ENCODE measurements around the gene GCDH.

Gene GCDH

GRCh38 chr19:12907166-12907565 is 16.2 kb downstream of the GCDH start:
- no peak for TF ChIP-seq SIN3A (IDR thresholded peaks at IDR 0.05; ENCODE audit: borderline replicate concordance, insufficient read depth, low read length)
- TF ChIP-seq FOXP2 (optimal IDR thresholded peaks at IDR 0.05; ENCODE audit: borderline replicate concordance, extremely low read depth, extremely low read length, insufficient read depth), result no peak
- no peak for TF ChIP-seq TAF1 (IDR thresholded peaks at IDR 0.05; ENCODE audit: borderline replicate concordance, insufficient read depth, low read length)
- TF ChIP-seq REST (IDR thresholded peaks at IDR 0.05; ENCODE audit: insufficient read depth in 1 of 2, low read depth in 2 of 2, low read length in 2 of 2), result no peak
- no peak for TF ChIP-seq POLR2AphosphoS5 (IDR thresholded peaks at IDR 0.05; ENCODE audit: low read depth, low read length)

- TF ChIP-seq POLR2AphosphoS5 (IDR thresholded peaks at IDR 0.05; ENCODE audit: low read depth, low read length) (no peak), REST (IDR thresholded peaks at IDR 0.05; ENCODE audit: insufficient read depth in 1 of 2, low read depth in 2 of 2, low read length in 2 of 2) (no peak), FOXP2 (optimal IDR thresholded peaks at IDR 0.05; ENCODE audit: borderline replicate concordance, extremely low read depth, extremely low read length, insufficient read depth) (no peak), SIN3A (IDR thresholded peaks at IDR 0.05; ENCODE audit: borderline replicate concordance, insufficient read depth, low read length) (no peak), TAF1 (IDR thresholded peaks at IDR 0.05; ENCODE audit: borderline replicate concordance, insufficient read depth, low read length) (no peak)
Measured at GRCh38 chr19:12912571-12912970, 21.6 kb downstream of the GCDH start.

GRCh38 chr19:12913011-12913561 is 22.1 kb downstream of the GCDH start:
- TF ChIP-seq POLR2AphosphoS5 (IDR thresholded peaks at IDR 0.05; ENCODE audit: low read depth, low read length), result no peak
- no peak for TF ChIP-seq SIN3A (IDR thresholded peaks at IDR 0.05; ENCODE audit: borderline replicate concordance, insufficient read depth, low read length)
- TF ChIP-seq REST (IDR thresholded peaks at IDR 0.05; ENCODE audit: insufficient read depth in 1 of 2, low read depth in 2 of 2, low read length in 2 of 2), result no peak
- TF ChIP-seq TAF1 (IDR thresholded peaks at IDR 0.05; ENCODE audit: borderline replicate concordance, insufficient read depth, low read length), result no peak
- TF ChIP-seq FOXP2 (optimal IDR thresholded peaks at IDR 0.05; ENCODE audit: borderline replicate concordance, extremely low read depth, extremely low read length, insufficient read depth), result no peak

GRCh38 chr19:12913851-12914690 is 23.1 kb downstream of the GCDH start:
- TF ChIP-seq FOXP2 (optimal IDR thresholded peaks at IDR 0.05; ENCODE audit: borderline replicate concordance, extremely low read depth, extremely low read length, insufficient read depth), result no peak
- TF ChIP-seq SIN3A (IDR thresholded peaks at IDR 0.05; ENCODE audit: borderline replicate concordance, insufficient read depth, low read length), result no peak
- TF ChIP-seq POLR2AphosphoS5 (IDR thresholded peaks at IDR 0.05; ENCODE audit: low read depth, low read length), result no peak
- TF ChIP-seq TAF1 (IDR thresholded peaks at IDR 0.05; ENCODE audit: borderline replicate concordance, insufficient read depth, low read length), result no peak
- TF ChIP-seq REST (IDR thresholded peaks at IDR 0.05; ENCODE audit: insufficient read depth in 1 of 2, low read depth in 2 of 2, low read length in 2 of 2), result no peak
